Progenitor cell of endocrine pancreas (in vitro differentiated cells): ENCODE data around the gene SETBP1. TPM values are rescaled to one million over a fixed set of nuclear protein-coding genes. Genes with fewer than 3 reads are reported as not detected.

Experiments
- DNase-seq: peaks from one replicate; pipeline ENCODE4 v3.0.0; 2021; ENCODE audit warnings: low spot score; ENCODE audit not compliant: unreplicated experiment
- H3K27ac Mint-ChIP-seq: 2 replicates; pipeline ENCODE4 v1.8.0; 2021; ENCODE audit warnings: mild to moderate bottlenecking, moderate library complexity, mixed read lengths
- H3K27me3 Mint-ChIP-seq: 2 replicates; pipeline ENCODE4 v1.8.0; 2021; ENCODE audit warnings: mixed read lengths
- H3K36me3 Mint-ChIP-seq: 2 replicates; pipeline ENCODE4 v1.8.0; 2022; ENCODE audit warnings: mixed read lengths; ENCODE audit not compliant: insufficient read depth
- H3K4me1 Mint-ChIP-seq: 2 replicates; pipeline ENCODE4 v1.8.0; 2021; ENCODE audit warnings: low read depth, mixed read lengths
- H3K4me3 Mint-ChIP-seq: 2 replicates; pipeline ENCODE4 v1.8.0; 2021; ENCODE audit warnings: low read depth, mild to moderate bottlenecking, moderate library complexity, mixed read lengths
- H3K9me3 Mint-ChIP-seq: 2 replicates; pipeline ENCODE4 v1.8.0; 2021; ENCODE audit warnings: low read depth, mixed read lengths
- total RNA-seq: library from RNA; stranded (reverse); gene quantifications from 2 replicates; pipeline ENCODE4 v1.2.1, GENCODE V29; 2021
- TF ChIP-seq, protein P1 (sequence below): fragments of 200-600 bp; sonication (generic); IDR thresholded peaks from one replicate; pipeline ENCODE4 v1.5.0; 2021; ENCODE audit warnings: antibody characterized with exemption, mild to moderate bottlenecking; ENCODE audit not compliant: unreplicated experiment

The SETBP1 gene
- total RNA-seq, 1 donor from 2014 or later = 30.8 TPM

DNA sequence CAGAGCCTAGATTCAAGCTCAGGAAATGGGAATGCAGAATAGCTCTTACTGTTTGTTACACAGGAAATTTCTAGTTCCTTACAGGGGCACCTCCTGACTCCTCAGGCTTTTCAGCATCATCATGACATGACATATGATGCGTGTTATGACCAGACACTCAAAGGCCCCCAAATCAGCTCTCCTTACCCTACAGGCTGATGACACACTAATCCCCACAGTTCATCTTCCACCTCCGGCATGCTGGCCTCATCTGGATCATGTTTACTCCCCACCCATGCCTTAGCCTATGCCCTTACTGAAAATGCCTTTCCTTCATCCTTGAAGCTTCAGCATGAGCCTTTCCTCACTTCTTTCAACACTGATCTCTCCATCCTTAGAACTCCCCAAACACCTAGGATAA lies 356.9 kb downstream of the SETBP1 start:
- Mint-ChIP-seq H3K9me3 (no peaks in the 10 kb centered on the region), H3K36me3 (peaks cover 10% of the 10 kb centered on the region), H3K4me3 (no peak overlapping the region), H3K27ac (no peak overlapping the region), H3K27me3 (no peaks in the 10 kb centered on the region), H3K4me1 (peaks cover 18% of the 10 kb centered on the region)
- no peak for DNase-seq
- TF ChIP-seq, protein P1, sequence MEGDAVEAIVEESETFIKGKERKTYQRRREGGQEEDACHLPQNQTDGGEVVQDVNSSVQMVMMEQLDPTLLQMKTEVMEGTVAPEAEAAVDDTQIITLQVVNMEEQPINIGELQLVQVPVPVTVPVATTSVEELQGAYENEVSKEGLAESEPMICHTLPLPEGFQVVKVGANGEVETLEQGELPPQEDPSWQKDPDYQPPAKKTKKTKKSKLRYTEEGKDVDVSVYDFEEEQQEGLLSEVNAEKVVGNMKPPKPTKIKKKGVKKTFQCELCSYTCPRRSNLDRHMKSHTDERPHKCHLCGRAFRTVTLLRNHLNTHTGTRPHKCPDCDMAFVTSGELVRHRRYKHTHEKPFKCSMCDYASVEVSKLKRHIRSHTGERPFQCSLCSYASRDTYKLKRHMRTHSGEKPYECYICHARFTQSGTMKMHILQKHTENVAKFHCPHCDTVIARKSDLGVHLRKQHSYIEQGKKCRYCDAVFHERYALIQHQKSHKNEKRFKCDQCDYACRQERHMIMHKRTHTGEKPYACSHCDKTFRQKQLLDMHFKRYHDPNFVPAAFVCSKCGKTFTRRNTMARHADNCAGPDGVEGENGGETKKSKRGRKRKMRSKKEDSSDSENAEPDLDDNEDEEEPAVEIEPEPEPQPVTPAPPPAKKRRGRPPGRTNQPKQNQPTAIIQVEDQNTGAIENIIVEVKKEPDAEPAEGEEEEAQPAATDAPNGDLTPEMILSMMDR = no peak

DNA sequence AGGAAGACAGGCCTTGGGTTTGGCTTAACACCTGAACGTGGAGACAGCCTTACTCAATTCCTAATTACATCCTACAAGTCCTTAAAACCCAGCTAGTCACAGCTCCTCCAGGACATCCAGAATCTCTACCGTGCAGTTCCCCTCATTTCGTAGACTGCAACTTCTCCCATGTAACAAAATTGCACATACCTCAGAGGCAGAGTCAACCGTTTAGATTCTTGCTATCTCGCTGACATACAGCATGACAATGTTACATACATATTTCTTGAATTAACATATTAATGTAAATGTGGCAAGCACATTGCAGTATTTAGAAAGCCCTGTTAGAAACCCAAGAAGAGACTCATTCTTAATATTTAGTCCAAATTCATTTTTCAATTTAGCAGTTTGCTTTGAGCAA lies 358.7 kb downstream of the SETBP1 start:
- Mint-ChIP-seq H3K27ac (no peak overlapping the region), H3K27me3 (no peaks in the 10 kb centered on the region), H3K36me3 (peaks cover 10% of the 10 kb centered on the region), H3K4me1 (peaks cover 15% of the 10 kb centered on the region), H3K9me3 (no peaks in the 10 kb centered on the region), H3K4me3 (no peak overlapping the region)
- TF ChIP-seq, protein P1 = no peak
- DNase-seq = no peak

DNA sequence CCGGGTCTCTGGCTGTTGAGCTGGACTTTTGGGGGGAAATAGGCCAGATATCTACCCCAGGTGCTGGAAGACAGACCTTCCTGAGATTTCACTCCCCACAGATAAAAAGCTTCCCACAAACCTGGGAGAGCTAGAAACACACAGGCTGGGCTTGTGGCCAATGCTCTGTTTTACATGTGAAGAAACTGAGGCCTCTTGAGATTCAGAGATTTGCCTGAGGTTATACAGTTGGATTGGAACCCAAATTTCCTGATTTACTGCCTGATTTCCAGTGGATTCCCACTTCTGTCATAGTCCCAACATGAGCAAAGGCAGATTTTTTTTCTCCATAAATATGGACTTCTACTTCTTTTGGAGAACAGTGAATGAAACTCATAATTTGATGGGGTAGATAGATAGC lies 360.2 kb downstream of the SETBP1 start:
- TF ChIP-seq, protein P1 = no peak
- Mint-ChIP-seq H3K9me3 (no peaks in the 10 kb centered on the region), H3K27ac (no peak overlapping the region), H3K4me3 (no peak overlapping the region), H3K4me1 (peaks cover 10% of the 10 kb centered on the region), H3K27me3 (no peaks in the 10 kb centered on the region), H3K36me3 (peaks cover 10% of the 10 kb centered on the region)
- no peak for DNase-seq

GRCh38 chr18:45044787-45045186 lies 364.1 kb downstream of the SETBP1 start:
- Mint-ChIP-seq H3K4me3 (no peak overlapping the region), H3K9me3 (no peaks in the 10 kb centered on the region), H3K4me1 (peaks cover 11% of the 10 kb centered on the region), H3K27ac (no peak overlapping the region), H3K27me3 (no peaks in the 10 kb centered on the region), H3K36me3 (peaks cover 7% of the 10 kb centered on the region)
- TF ChIP-seq, protein P1 = no peak
- DNase-seq = no peak

GRCh38 chr18:45046228-45046627 lies 365.5 kb downstream of the SETBP1 start:
- H3K27me3 Mint-ChIP-seq = no peaks in the 10 kb centered on the region
- H3K4me3 Mint-ChIP-seq = no peak overlapping the region
- peaks cover 4% of the 10 kb centered on the region for H3K36me3 Mint-ChIP-seq
- no peak overlapping the region for H3K27ac Mint-ChIP-seq
- H3K4me1 Mint-ChIP-seq = peaks cover 11% of the 10 kb centered on the region
- H3K9me3 Mint-ChIP-seq = no peaks in the 10 kb centered on the region
- DNase-seq = no peak
- TF ChIP-seq, protein P1 = no peak
